Measurements from ENCODE around the gene FAM163A.

Gene FAM163A

DNA sequence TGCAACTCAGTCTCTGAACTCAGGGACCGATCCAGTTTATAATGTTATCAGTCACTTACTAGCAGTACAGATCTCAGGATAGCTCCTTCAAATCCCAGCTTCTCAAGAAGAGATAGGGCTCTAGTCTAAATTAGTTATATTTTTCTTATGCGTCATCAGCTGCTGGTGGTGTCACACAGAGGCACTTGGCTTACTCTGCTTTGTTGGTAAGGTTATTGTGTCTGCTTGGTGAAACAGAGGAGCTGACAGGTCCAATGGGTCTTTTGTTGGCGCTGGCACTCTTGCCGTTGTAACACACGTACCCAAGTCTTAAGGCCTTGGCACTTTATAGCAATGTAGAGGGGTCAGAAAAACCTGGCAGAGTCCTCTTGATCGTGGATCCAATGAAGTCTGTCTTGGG lies 122.3 kb downstream of the FAM163A start:
- DNase-seq: no peak

Data from NCI-H2081 (cell line).